Measurements from ENCODE around the gene PTH2. TPM values are rescaled to one million over a fixed set of nuclear protein-coding genes. Genes with fewer than 3 reads are reported as not detected.

Gene PTH2
- total and polyA plus RNA-seq, 2 of the 8 experiments (the other 6 are each of a cell fraction or from before 2014, with no cell fraction given), result not detected

GRCh38 chr19:49425922-49426592 is 2.8 kb upstream of the PTH2 start:
- ChIA-PET CTCF (ENCODE audit: partially characterized antibody) (interaction anchor here (0.5 to 5.2 kb wide), 9 partner anchors 9 to 741 kb away, joined by 3 to 49 read pairs (median 8); partner anchors contain the start of gene SLC17A7), POLR2A (ENCODE audit: partially characterized antibody) (interaction anchor here (0.9 to 5.0 kb wide), 15 partner anchors 9 to 87 kb away, joined by 3 to 21 read pairs (median 4); partner anchors contain the start of genes PIH1D1 and TEAD2)
- Histone ChIP-seq H4K20me1 (replicated peaks in 1 of 2; ENCODE audit: control insufficient read depth in 1 of 2, insufficient read depth in 2 of 2, low read length in 2 of 2) (no peaks in the 10 kb centered on the region), H3K4me1 (replicated peaks in 1 of 4; ENCODE audit: control insufficient read depth in 3 of 4, insufficient read depth in 4 of 4, low read length in 3 of 4) (peaks cover 4 to 41% (median 23%) of the 10 kb centered on the region in 4 experiments), H3K4me2 (ENCODE audit: insufficient read depth in 1 of 2, low read depth in 2 of 2, low read length in 2 of 2) (peak overlapping the region; percentile 57 to 97), H2BK5ac (ENCODE audit: low read depth, low read length) (peak overlapping the region; percentile 63; the same call in 1 of the 2 replicates), H4K5ac (ENCODE audit: insufficient read length, low read depth, low read length) (no peak overlapping the region), H3K18ac (ENCODE audit: extremely low read depth, low read length) (peak overlapping the region; percentile 71), H3K9ac (replicated peaks in 1 of 4; ENCODE audit: extremely low read depth in 1 of 4, low read depth in 3 of 4, low read length in 3 of 4) (no peak overlapping the region), H3K23ac (ENCODE audit: insufficient read length) (no peak overlapping the region), H2BK12ac (ENCODE audit: low read depth, low read length) (peak overlapping the region; percentile 94; the same call in 1 of the 2 replicates), H4K8ac (ENCODE audit: extremely low read depth, insufficient read depth, low read length) (no peak overlapping the region; the same call in 1 of the 2 replicates), H4K91ac (replicated peaks; ENCODE audit: insufficient read length, low read length) (no peak overlapping the region), H3K27ac (ENCODE audit: low read depth, low read length) (no peak overlapping the region), H3K14ac (ENCODE audit: insufficient read length) (no peak overlapping the region), H3K79me2 (ENCODE audit: control insufficient read depth in 1 of 2, insufficient read depth in 2 of 2, low read length in 2 of 2) (no peaks in the 10 kb centered on the region), H2BK120ac (replicated peaks; ENCODE audit: low read depth, low read length) (no peak overlapping the region), H2AK5ac (ENCODE audit: low read depth, low read length) (peak overlapping the region; percentile 70; the same call in 1 of the 2 replicates), H2BK20ac (ENCODE audit: low read length) (peak overlapping the region; percentile 11; the same call in 1 of the 2 replicates), H3K27me3 (replicated peaks in 1 of 4; ENCODE audit: control insufficient read depth in 3 of 4, extremely low read depth in 1 of 4, insufficient read depth in 3 of 4, low read length in 3 of 4) (peaks cover 23 to 61% (median 57%) of the 10 kb centered on the region in 4 experiments), H2BK15ac (ENCODE audit: low read length) (no peak overlapping the region), H2AFZ (ENCODE audit: low read length) (0 out of 2 replicates have a peak overlapping the region, but pooled peaks have one; percentile 52), H3K23me2 (ENCODE audit: low read depth, low read length) (peaks cover 21% of the 10 kb centered on the region), H3K4me3 (ENCODE audit: extremely low read depth in 1 of 4, insufficient read depth in 2 of 4, low read depth in 3 of 4, low read length in 4 of 4) (peak overlapping the region; percentile 5 to 52 (median 23); a peak in 5 of 8 replicates), H3K79me1 (ENCODE audit: low read depth, low read length) (no peaks in the 10 kb centered on the region), H3K9me3 (ENCODE audit: insufficient read depth in 2 of 2, low read depth in 1 of 2, low read length in 1 of 2) (no peaks in the 10 kb centered on the region), H3K4ac (replicated peaks; ENCODE audit: insufficient read length, low read depth, low read length) (peak overlapping the region; percentile 58), H3K56ac (replicated peaks; ENCODE audit: insufficient read length, low read depth, low read length) (no peak overlapping the region), H3K36me3 (ENCODE audit: control insufficient read depth in 2 of 4, insufficient read depth in 4 of 4, low read length in 3 of 4) (no peaks in the 10 kb centered on the region)
- 16% methylated on average over 30 of the region's 30 CpGs; no CpG with 5 or more reads in 1 of the 2 experiments for WGBS, 2 experiments (ENCODE audit: extremely low coverage in 1 of 2, insufficient coverage in 1 of 2, insufficient read length in 1 of 2, insufficient replicate concordance in 2 of 2, low coverage in 1 of 2, low lambda C conversion rate in 2 of 2, missing lambda C conversion rate in 1 of 2)
- DNase-seq (ENCODE audit: low read depth in 1 of 2, low spot score in 2 of 2) (peak; percentile 84 to 100), FAIRE-seq (peak; percentile 75)
- TF ChIP-seq EZH2 (IDR thresholded peaks at IDR 0.05; ENCODE audit: low read depth, low read length, severe bottlenecking), result no peak
- no peak for TF ChIP-seq HDAC6 (IDR thresholded peaks at IDR 0.05; ENCODE audit: low read depth, low read length)
- no peak for TF ChIP-seq KDM5A (IDR thresholded peaks at IDR 0.05; ENCODE audit: low read length)
- TF ChIP-seq, protein P1, sequence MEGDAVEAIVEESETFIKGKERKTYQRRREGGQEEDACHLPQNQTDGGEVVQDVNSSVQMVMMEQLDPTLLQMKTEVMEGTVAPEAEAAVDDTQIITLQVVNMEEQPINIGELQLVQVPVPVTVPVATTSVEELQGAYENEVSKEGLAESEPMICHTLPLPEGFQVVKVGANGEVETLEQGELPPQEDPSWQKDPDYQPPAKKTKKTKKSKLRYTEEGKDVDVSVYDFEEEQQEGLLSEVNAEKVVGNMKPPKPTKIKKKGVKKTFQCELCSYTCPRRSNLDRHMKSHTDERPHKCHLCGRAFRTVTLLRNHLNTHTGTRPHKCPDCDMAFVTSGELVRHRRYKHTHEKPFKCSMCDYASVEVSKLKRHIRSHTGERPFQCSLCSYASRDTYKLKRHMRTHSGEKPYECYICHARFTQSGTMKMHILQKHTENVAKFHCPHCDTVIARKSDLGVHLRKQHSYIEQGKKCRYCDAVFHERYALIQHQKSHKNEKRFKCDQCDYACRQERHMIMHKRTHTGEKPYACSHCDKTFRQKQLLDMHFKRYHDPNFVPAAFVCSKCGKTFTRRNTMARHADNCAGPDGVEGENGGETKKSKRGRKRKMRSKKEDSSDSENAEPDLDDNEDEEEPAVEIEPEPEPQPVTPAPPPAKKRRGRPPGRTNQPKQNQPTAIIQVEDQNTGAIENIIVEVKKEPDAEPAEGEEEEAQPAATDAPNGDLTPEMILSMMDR (IDR thresholded peaks at IDR 0.05; ENCODE audit: control extremely low read depth in 1 of 3, insufficient read depth in 1 of 3, low read depth in 1 of 3, low read length in 3 of 3), result no peak
- TF ChIP-seq BRCA1 (IDR thresholded peaks at IDR 0.05; ENCODE audit: low read depth, low read length), result no peak
- TF ChIP-seq TEAD4 (IDR thresholded peaks at IDR 0.05; ENCODE audit: low read depth, low read length), result no peak
- TF ChIP-seq CHD2 (IDR thresholded peaks at IDR 0.05; ENCODE audit: low read length), result no peak
- no peak for TF ChIP-seq FOSL1 (IDR thresholded peaks at IDR 0.05; ENCODE audit: insufficient read depth, low read depth, low read length)
- no peak for TF ChIP-seq NANOG (IDR thresholded peaks at IDR 0.05; ENCODE audit: insufficient read depth, low read depth, low read length, poor library complexity, severe bottlenecking)
